Small intestine (tissue), 7 donors: ENCODE results near the gene AR. TPM values are rescaled to one million over a fixed set of nuclear protein-coding genes. Genes with fewer than 3 reads are reported as not detected.

Source experiments
- DNase-seq, 2 donors: peaks; one replicate each; pipeline versions ENCODE4 v3.0.0 to v3.0.0-alpha.2; 2013
- FAIRE-seq: peaks from 2 replicates; lab custom pipeline; 2012; peaks lifted over from hg19 to GRCh38; lab: Jason Lieb, UNC
- H3K27ac ChIP-seq, 3 donors: one replicate each; pipeline ENCODE4 v1.5.1; 2013; ENCODE audit warnings: low read length in 2 of 3, mild to moderate bottlenecking in 2 of 3, control low read depth in 1 of 3, inconsistent platforms in 1 of 3, low read depth in 1 of 3, moderate library complexity in 1 of 3
- H3K27me3 ChIP-seq, 3 donors: one replicate each; pipeline ENCODE4 v1.6.1; 2013; ENCODE audit warnings: low read length in 3 of 3, inconsistent platforms in 1 of 3; ENCODE audit not compliant: control insufficient read depth in 3 of 3, insufficient read depth in 3 of 3
- H3K36me3 ChIP-seq, 3 donors: one replicate each; pipeline ENCODE4 v1.6.1; 2013; ENCODE audit warnings: low read length in 3 of 3, inconsistent platforms in 1 of 3, low read depth in 1 of 3, mild to moderate bottlenecking in 1 of 3, moderate library complexity in 1 of 3; ENCODE audit not compliant: control insufficient read depth in 3 of 3, insufficient read depth in 2 of 3
- H3K4me1 ChIP-seq, 3 donors: one replicate each; pipeline ENCODE4 v1.6.1; 2013; ENCODE audit warnings: low read length in 2 of 3, inconsistent platforms in 1 of 3, low read depth in 1 of 3, mild to moderate bottlenecking in 1 of 3, moderate library complexity in 1 of 3; ENCODE audit not compliant: control insufficient read depth in 3 of 3, insufficient read depth in 2 of 3
- H3K4me3 ChIP-seq, 3 donors: one replicate each; pipeline ENCODE4 v1.5.1; 2013; ENCODE audit warnings: low read length in 3 of 3, control low read depth in 1 of 3, inconsistent platforms in 1 of 3, low read depth in 1 of 3, mild to moderate bottlenecking in 1 of 3, moderate library complexity in 1 of 3
- H3K9me3 ChIP-seq, 2 donors: one replicate each; pipeline ENCODE4 v1.6.1; 2013; ENCODE audit warnings: low read depth in 1 of 2, low read length in 1 of 2; ENCODE audit not compliant: control insufficient read depth in 2 of 2, insufficient read depth in 1 of 2
- WGBS, 3 donors: extraction: QIAGEN DNeasy Blood & Tissue Kit; methylation state at CpG; one replicate each; pipeline ENCODE4 v1.1.7; 2013; 5-methylcytosine and 5-hydroxymethylcytosine counted together
- polyA plus RNA-seq, 4 donors: library from polyadenylated mRNA; stranded (reverse) in 3 of 4; unstranded in 1 of 4; fragments of 200-250 nt in 3 of 4; fragments of 120-200 nt in 1 of 4; gene quantifications; one replicate each; pipeline versions ENCODE4 v1.2.1 to v1.2.3, GENCODE V29; 2013
- donor health status: healthy with polysubstance abuse.
- donor health status: control.
- donor health status: control.
- donor health status: Bipolar disorder and iron deficiency.
- donor health status: healthy.

AR gene
- polyA plus RNA-seq, 4 donors = 0.62 to 0.66 TPM; not detected in 2

DNA sequence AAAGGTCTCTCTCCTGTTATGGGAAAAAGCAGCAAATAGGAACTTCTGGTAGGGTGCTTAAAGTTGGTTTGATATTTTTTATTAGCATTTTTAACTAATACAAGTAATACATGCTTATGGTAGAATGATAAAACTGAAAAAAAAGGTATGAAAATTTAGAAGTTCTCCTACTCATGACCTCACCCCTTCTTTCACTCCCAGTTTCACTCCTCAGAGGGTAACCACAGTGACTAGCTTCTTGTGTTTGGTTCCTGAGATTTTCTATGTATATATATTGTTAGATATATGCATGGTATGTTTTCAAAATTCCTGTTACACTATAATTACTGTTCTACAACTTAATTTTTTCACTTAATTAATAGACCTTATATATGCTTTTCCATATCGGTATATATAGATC lies 66.5 kb downstream of the AR start:
- no peaks in the 10 kb centered on the region for H3K4me1 ChIP-seq
- H3K9me3 ChIP-seq = no peaks in the 10 kb centered on the region
- no peak for DNase-seq
- 0% methylated on average over 1 of the region's 1 CpG for WGBS, 3 donors
- H3K27me3 ChIP-seq = no peaks in the 10 kb centered on the region
- H3K4me3 ChIP-seq = no peak overlapping the region
- no peaks in the 10 kb centered on the region for H3K36me3 ChIP-seq
- no peak overlapping the region for H3K27ac ChIP-seq
- FAIRE-seq = no peak

DNA sequence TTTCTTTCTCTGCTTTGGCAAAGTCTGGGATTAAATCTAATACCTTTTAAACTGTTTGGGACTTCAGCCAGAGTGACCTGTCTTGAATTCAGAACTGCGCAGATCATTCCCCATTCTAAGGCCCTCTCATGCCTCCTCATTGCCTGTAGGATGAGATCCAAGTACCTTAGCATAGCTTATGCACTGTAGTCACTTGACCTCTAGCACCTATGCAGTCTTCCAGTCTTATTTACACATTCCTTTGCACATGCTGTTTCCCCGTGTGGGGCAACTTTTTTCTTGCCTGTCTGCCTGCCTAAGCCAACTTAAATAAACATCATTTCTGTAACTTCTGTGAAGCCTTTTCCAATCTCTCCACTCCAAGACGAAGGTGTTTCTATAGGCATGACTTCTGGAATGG lies 68.4 kb downstream of the AR start:
- Histone ChIP-seq H3K27me3 (no peaks in the 10 kb centered on the region), H3K27ac (no peak overlapping the region), H3K9me3 (no peaks in the 10 kb centered on the region), H3K4me3 (no peak overlapping the region), H3K36me3 (no peaks in the 10 kb centered on the region), H3K4me1 (no peaks in the 10 kb centered on the region)
- DNase-seq (no peak), FAIRE-seq (no peak)
- WGBS, 3 donors = 49 to 60% (median 54%) methylated on average over 3 of the region's 3 CpGs

- FAIRE-seq (no peak), DNase-seq (no peak)
- H3K9me3 ChIP-seq = no peaks in the 10 kb centered on the region
- H3K4me1 ChIP-seq = no peaks in the 10 kb centered on the region
- H3K27ac ChIP-seq = no peak overlapping the region
- H3K4me3 ChIP-seq = no peak overlapping the region
- no peaks in the 10 kb centered on the region for H3K27me3 ChIP-seq
- H3K36me3 ChIP-seq = no peaks in the 10 kb centered on the region
Observed at GRCh38 chrX:67613366-67613765, 69.5 kb downstream of the AR start.

DNA sequence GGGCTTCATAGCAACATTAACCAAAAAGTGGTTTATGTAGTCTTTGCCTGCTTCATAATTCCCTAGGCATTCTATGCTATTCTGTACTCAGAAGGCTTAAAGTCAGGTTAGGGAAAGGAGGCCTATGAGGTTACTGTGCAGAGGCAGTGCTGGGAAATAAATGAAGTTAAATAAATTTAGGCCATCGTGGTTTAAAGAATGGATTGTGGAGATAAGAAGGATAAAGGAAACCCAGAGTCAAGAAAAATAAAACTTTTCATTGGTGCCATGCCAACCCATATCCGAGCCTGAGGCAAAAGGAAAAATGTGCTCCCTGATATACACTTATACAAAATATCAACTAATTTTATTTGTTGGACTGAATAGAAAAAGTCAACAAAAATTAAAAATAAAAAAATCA lies 70.2 kb downstream of the AR start:
- DNase-seq = no peak
- Histone ChIP-seq H3K4me3 (no peak overlapping the region), H3K9me3 (no peaks in the 10 kb centered on the region), H3K27me3 (no peaks in the 10 kb centered on the region), H3K4me1 (no peaks in the 10 kb centered on the region), H3K27ac (no peak overlapping the region), H3K36me3 (no peaks in the 10 kb centered on the region)
- 53 to 78% (median 70%) methylated on average over 2 of the region's 2 CpGs for WGBS, 3 donors
- FAIRE-seq = no peak

DNA sequence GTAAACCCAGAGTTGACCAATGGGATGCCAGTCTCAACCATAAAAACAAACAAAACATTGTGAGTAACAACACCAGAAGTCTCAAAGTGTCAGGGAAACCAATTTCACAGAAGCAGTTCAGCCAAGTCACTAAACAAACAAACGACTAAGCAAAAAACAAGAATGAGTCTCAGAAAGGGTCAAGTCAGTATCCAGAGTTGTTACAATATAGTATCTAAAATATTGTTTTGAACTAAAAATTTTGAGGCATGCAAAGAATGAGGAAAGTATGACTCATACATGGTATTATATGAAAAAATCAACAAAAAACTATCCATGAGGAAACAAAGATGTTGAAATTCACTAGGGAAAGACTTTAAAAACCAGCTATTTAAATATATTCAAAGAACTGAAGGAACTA lies 70.6 kb downstream of the AR start:
- Histone ChIP-seq H3K9me3 (no peaks in the 10 kb centered on the region), H3K4me3 (no peak overlapping the region), H3K27ac (no peak overlapping the region), H3K4me1 (no peaks in the 10 kb centered on the region), H3K36me3 (no peaks in the 10 kb centered on the region), H3K27me3 (no peaks in the 10 kb centered on the region)
- FAIRE-seq = no peak
- no peak for DNase-seq
- WGBS, 3 donors = 60 to 89% (median 71%) methylated on average over 1 of the region's 1 CpG

- H3K36me3 ChIP-seq = no peaks in the 10 kb centered on the region
- FAIRE-seq = no peak
- DNase-seq = no peak
- no peak overlapping the region for H3K27ac ChIP-seq
- H3K4me1 ChIP-seq = no peaks in the 10 kb centered on the region
- H3K4me3 ChIP-seq = no peak overlapping the region
- H3K9me3 ChIP-seq = no peaks in the 10 kb centered on the region
- H3K27me3 ChIP-seq = no peaks in the 10 kb centered on the region
- 10 to 50% (median 11%) methylated on average over 1 of the region's 1 CpG for WGBS, 3 donors
Observed at GRCh38 chrX:67619253-67619652, 75.4 kb downstream of the AR start.

- DNase-seq (no peak), FAIRE-seq (no peak)
- Histone ChIP-seq H3K4me1 (no peaks in the 10 kb centered on the region), H3K27ac (no peak overlapping the region), H3K4me3 (no peak overlapping the region), H3K27me3 (no peaks in the 10 kb centered on the region), H3K9me3 (no peaks in the 10 kb centered on the region), H3K36me3 (no peaks in the 10 kb centered on the region)
- 76 to 87% (median 85%) methylated on average over 2 of the region's 2 CpGs for WGBS, 3 donors
Observed at GRCh38 chrX:67622053-67622585, 78.3 kb downstream of the AR start.

DNA sequence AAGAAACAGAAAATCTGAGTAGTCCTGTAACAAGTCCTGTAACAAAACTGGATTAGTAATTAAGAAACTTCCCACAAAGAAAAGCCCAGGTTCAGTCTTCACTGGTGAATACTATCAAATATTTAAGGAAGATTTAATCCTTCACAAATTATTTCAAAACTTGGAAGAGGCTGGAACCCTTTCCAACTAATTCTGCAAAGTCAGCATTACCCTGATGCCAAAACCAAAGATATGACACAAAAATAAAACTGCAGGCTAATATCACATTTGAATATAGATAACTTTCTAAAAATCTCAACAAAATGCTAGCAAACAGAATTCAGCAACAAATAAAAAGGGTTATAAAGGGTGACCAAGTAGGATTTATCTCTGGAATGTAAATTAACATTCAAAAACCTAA lies 80.5 kb downstream of the AR start:
- H3K36me3 ChIP-seq = no peaks in the 10 kb centered on the region
- H3K4me1 ChIP-seq = no peaks in the 10 kb centered on the region
- no peak overlapping the region for H3K4me3 ChIP-seq
- H3K27ac ChIP-seq = no peak overlapping the region
- H3K9me3 ChIP-seq = no peaks in the 10 kb centered on the region
- no peak for FAIRE-seq
- H3K27me3 ChIP-seq = no peaks in the 10 kb centered on the region
- no peak for DNase-seq

- FAIRE-seq (no peak), DNase-seq (no peak)
- H3K4me3 ChIP-seq = no peak overlapping the region
- WGBS, 3 donors = 55 to 87% (median 80%) methylated on average over 2 of the region's 2 CpGs
- no peaks in the 10 kb centered on the region for H3K9me3 ChIP-seq
- no peaks in the 10 kb centered on the region for H3K4me1 ChIP-seq
- no peak overlapping the region for H3K27ac ChIP-seq
- no peaks in the 10 kb centered on the region for H3K36me3 ChIP-seq
- no peaks in the 10 kb centered on the region for H3K27me3 ChIP-seq
Observed at GRCh38 chrX:67635424-67635823, 91.6 kb downstream of the AR start.
